Lung microvascular endothelial cell (primary cell): ENCODE data around the gene PGBD5. TPM values are rescaled to one million over a fixed set of nuclear protein-coding genes. Genes with fewer than 3 reads are reported as not detected.
"Not testable (repeated sequence)": the region's sequence is repeated elsewhere in the genome, so short reads cannot be mapped to it uniquely, and the experiment has no call there.

ENCODE experiments used
- DNase-seq, 2 donors: peaks; one replicate each; pipeline versions ENCODE4 v3.0.0 to v3.0.0-alpha.2; 2010; ENCODE audit warnings: low read depth in 2 of 2
- total RNA-seq: library from RNA; depleted of rRNA; stranded (reverse); fragments of >200 nt; gene quantifications from 2 replicates; pipeline ENCODE4 v1.2.1, GENCODE V29; 2014

PGBD5 gene
- total RNA-seq, 1 donor from 2014 or later, result 0.60 TPM

- no peak for DNase-seq
Measured at GRCh38 chr1:230425252-230426091, 660 bp downstream of the PGBD5 start.

- no peak for DNase-seq
Measured at GRCh38 chr1:230424391-230425251, 1.5 kb downstream of the PGBD5 start.

- no peak for DNase-seq
Measured at GRCh38 chr1:230423951-230424350, 2.2 kb downstream of the PGBD5 start.

GRCh38 chr1:230423261-230423660, 2.9 kb downstream of the PGBD5 start:
- DNase-seq, result no peak

- DNase-seq, result no peak
Measured at GRCh38 chr1:230422221-230422981, 3.7 kb downstream of the PGBD5 start.

- no peak for DNase-seq
Measured at GRCh38 chr1:230421481-230421880, 4.7 kb downstream of the PGBD5 start.

GRCh38 chr1:230420372-230420771, 5.8 kb downstream of the PGBD5 start:
- DNase-seq, result not testable (repeated sequence)

GRCh38 chr1:230416430-230416829, 9.7 kb downstream of the PGBD5 start:
- no peak for DNase-seq

GRCh38 chr1:230415405-230416132, 10.6 kb downstream of the PGBD5 start:
- DNase-seq, result no peak

- no peak for DNase-seq
Measured at GRCh38 chr1:230414694-230415093, 11.4 kb downstream of the PGBD5 start.

GRCh38 chr1:230414102-230414501, 12.0 kb downstream of the PGBD5 start:
- DNase-seq, result no peak

GRCh38 chr1:230413061-230413460, 13.1 kb downstream of the PGBD5 start:
- no peak for DNase-seq

GRCh38 chr1:230408971-230409370, 17.2 kb downstream of the PGBD5 start:
- no peak for DNase-seq

- no peak for DNase-seq
Measured at GRCh38 chr1:230407351-230407750, 18.8 kb downstream of the PGBD5 start.

- DNase-seq, result not testable (repeated sequence)
Measured at GRCh38 chr1:230406727-230407126, 19.4 kb downstream of the PGBD5 start.

- DNase-seq, result no peak
Measured at GRCh38 chr1:230403442-230403841, 22.7 kb downstream of the PGBD5 start.

GRCh38 chr1:230401763-230402294, 24.3 kb downstream of the PGBD5 start:
- no peak for DNase-seq

GRCh38 chr1:230401101-230401500, 25.0 kb downstream of the PGBD5 start:
- DNase-seq, result no peak

- DNase-seq, result no peak
Measured at GRCh38 chr1:230400007-230400344, 26.2 kb downstream of the PGBD5 start.

- no peak for DNase-seq
Measured at GRCh38 chr1:230399321-230400006, 26.7 kb downstream of the PGBD5 start.
